GM18499 (cell line): Measurements from ENCODE around the gene ZNF423.

ENCODE experiments used
- ATAC-seq: cut with Tn5 transposase; IDR thresholded peaks from one replicate; pipeline ENCODE4 v1.9.1; 2021; ENCODE audit warnings: moderate number of reproducible peaks; ENCODE audit not compliant: insufficient read depth, unreplicated experiment

The ZNF423 gene

DNA sequence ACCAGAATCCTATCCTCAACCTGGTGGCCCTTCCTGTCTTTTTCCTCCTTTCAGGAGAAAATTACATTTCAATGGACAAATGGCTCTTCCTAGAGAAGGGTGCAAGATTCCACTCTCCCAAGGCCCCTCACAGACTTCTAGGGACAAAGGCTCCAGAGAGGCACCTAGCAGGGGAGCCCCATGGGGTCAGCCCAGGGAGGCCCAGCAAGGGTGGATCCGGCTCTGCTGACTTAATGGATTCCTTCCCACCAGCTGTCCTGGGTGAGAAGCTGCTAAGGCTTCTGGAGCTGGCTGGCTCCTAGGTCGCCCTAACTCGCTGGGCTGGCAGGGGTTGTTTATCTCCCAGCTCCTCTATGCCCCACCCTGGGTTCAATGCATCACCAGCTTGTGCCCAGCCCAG is 152.4 kb downstream of the ZNF423 start:
- ATAC-seq = no peak

DNA sequence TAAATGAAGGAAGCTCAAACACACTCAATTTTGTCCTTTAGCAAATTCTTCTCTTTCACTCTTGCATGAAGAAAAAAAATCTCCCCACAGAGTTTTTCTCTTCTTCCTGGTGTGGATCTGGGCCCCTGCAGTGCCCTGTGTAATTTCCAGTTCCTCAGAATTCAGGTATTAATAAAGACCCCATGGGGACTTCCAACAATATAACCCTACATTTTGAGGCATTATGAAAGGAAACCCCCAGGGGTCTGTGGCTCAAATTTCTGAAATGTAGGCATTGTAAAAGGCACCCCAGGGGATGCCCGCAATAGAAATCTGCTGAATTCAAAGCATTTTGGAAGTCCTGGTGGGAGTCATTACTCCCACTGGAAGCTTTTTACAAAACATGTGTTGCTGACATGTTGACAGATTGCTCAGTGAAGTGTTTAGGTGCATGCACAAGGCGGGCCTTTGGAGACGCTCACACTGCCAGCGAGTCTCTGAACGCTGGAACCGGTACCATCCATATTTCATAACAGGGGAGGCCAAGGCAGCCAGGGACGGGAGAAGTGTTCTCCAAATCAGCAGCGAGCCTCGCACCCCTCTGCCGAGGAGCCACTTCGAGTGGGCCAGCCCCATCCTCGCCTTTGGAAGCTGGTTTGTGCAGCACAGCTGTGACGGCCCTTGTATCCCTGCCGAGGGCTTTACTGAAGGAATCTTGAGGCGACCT is 154.0 kb downstream of the ZNF423 start:
- no peak for ATAC-seq

DNA sequence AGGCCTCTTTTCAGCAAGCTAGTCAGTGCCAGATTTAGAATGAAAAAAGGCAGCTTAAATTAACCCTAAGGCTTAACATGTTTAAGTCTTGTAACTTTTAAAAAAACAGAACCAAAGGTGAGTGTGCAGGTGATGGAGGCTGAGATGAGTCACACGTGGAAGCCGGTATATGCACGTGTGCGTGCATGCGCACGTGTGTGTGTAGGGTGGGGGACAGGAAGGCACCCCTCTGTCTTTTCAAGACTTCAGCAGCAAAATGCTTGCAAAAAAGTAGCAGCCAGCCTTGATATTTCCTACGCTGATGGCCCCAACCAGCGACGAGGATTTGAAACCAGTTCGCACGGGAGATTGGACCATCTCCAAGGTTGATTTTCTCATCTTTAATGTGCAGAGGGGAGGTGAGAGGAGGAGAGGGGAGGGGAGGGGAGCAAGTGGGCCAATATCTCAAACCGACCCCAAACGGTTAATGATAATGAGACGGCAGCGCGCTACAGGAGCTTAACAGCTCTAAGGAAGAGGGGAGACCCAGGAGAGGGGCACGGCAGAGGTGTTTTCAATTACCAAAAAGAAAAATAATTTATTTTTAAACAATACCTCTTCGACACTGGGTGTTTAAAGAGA is 154.7 kb downstream of the ZNF423 start:
- no peak for ATAC-seq

DNA sequence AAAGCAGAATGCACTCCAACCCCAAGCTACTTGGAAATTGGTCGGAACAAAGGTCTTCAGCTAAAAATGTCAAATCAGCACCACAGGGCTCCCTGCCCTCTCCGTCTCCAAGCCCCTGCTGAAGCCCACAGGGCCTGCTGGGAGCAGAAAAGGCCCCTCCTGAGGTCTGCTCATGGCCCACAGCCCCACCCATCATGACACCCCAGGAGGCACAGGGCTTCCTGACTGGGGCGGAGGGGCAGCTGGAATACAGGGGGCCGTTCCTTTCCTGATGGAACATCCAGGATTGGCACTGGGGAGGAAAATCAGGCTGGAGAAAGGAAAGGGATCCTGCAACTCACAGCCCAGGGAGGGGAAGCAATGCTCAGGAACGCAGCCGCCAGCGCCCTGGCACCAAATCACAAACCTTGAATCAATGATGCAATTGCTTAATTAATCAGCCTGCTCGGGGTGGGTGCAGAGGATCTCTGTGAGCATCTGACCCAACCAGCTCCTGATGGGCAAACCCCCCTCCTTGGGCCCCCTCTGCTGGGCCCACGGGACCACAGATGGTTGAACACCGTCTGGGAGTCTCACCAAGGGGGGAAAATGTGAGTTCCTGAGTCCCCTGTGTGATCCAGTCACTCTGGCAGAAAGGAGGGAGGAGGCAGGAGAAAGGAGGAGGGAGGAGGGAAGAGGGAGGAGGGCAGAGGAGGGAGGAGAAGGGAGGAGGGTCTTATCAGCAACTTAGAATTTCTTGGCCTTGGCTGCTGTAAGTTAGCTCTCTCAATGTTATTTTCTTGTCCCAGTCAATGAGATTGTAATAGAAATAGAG is 155.5 kb downstream of the ZNF423 start:
- no peak for ATAC-seq

DNA sequence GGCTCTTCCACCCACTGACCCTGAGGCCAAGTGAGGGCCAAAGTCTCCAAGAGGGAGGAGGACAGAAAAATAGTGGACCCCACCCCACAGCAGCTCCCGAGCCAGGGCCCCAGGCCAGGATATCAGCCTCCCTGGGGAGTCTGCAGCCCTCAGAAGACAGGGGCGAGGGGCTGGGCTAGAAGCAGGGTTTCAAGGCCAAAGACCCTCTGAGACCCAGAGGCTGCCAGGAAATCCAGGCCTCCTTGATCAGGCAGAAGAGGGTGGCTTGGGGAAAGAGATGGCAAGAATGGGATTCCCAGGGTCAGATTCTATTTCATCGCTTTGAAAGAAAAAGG is 156.1 kb downstream of the ZNF423 start:
- no peak for ATAC-seq

DNA sequence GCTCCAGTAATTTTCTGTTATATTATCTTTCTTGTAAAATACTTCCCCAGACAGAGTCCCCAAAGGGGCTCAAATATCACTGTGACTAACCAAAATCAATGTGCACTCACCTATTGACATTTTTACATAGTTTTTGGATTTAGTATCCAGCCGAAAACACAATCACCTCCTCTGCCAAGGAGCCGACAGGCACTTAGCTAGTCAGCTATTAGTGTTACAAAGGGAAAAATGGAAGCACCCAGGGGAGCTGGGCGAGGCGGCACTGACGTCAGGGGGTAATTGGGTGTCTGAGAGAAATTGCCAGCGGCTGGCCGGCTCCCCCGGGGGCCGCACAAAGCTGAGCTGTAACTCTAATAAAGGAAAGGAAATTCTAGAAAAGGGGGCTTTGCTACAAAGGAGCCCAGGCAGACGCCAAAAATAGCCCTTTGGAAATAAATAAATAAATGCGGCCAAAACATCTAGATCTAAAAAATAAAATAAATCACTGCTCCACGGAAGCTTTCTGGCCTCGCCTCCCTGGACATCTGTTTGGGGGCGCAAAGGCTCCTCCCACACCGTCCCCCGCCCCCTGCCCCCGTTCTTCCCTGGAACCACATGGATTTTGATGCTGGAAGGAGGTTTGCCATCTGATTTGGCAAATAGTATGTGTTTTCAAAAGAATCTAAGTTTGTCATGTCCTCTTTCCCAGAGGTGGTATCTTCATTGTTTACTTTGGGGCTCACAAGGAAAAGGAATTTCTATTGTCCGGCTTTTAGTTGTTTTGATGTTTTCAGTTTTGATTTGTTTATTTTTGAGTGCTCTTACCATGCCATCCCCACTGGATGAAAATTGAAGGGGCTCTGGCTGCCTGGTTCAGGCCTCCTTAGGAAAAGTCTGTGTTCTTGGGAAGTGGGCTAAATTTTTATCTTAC is 156.7 kb downstream of the ZNF423 start:
- no peak for ATAC-seq

- ATAC-seq = no peak
These were observed 157.5 kb downstream of the ZNF423 start for GRCh38 chr16:49698453-49698815.

DNA sequence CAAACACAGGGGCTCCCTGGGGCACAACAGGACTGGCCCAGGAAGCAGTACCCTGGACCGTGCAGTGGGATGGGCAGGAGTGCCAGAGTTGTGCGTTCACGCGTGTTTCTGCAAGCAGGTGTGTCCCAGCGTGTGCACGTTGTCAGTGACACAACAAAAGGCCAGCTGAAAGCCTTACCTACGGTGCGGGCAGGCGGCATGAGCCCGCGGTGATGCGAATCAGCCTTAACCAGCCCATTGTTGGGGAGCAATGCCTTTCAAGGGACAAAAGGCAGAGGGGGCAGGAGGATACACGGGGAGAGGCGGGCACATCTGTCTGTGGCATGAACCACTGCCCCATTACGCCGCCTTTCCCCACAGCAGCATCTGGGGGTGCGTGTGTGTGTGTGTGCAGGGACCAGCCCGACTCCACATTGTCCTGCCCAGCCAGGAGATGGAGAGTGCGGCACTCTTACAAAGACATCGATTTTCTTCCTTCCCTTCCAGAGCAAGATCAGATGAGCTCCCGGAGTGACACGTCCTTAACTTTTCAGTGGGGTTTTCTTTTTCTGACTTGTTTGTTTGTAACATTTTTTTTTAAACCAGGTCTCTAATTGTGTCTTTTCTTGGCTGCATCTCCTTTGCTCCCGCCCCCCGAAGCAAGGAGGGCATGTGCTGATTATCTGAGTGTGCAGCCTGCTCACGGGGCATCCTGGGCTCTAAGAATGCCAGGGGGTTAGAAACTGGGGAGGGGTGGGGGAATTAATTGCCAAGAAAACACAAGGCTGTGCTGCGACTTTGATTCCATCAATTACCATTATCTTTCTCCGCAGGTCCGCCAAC is 158.1 kb downstream of the ZNF423 start:
- no peak for ATAC-seq

DNA sequence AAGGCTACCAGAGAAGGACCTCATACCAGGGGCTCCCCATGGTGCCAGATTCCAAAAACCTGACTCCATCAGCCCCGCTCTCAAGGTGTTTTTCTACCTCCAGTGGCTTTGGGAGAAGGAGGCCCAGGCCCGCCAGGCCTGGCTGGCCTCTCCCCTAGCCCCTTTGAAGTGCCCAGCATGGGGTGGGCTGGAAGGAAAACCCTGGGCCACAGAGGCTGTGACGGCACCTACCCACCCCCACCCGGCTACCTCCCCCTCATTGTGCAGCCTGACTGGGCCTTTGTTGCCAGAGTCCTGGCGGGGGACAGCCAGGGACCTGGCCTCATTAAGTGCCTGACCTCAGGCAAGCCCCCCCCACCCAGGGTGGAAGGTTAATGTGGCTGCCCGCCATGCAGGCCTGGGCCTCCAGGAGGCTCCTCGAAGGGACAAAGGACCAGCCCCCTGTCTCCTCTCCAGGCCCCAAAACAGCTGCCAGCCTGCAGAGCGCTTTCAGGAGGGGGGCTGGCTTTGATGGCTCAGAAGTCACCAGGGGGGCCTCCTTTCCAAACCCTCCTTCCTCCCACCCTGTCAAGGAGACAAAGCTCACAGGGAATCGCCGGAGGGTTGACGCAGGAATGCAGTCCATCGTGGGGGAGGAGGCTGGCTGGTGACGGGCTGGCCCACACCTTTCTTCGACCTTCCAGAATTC is 159.4 kb downstream of the ZNF423 start:
- ATAC-seq = no peak

- ATAC-seq = no peak
These were observed 160.0 kb downstream of the ZNF423 start for GRCh38 chr16:49695782-49696413.

DNA sequence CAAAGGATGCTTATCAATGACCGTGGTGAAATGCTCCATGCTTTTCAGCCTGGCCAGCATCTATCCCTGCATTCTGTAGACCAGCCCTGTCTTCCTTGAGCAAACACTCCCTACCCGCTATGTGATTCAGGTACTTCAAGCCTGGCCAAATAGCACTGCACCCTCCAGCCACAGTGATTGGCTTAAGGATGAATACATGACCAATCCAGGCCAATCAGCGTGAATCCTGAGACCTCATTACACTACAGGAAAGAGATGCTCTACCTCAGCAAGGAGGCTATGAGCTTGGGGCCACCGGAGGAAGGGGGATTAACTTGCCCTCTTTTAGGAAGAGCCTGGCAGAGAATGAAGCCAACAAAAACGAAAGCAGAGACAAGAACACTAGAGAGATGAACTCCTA is 162.5 kb downstream of the ZNF423 start:
- no peak for ATAC-seq

GRCh38 chr16:49690778-49691177 is 165.1 kb downstream of the ZNF423 start:
- no peak for ATAC-seq

GRCh38 chr16:49688036-49688697 is 167.7 kb downstream of the ZNF423 start:
- ATAC-seq = no peak

DNA sequence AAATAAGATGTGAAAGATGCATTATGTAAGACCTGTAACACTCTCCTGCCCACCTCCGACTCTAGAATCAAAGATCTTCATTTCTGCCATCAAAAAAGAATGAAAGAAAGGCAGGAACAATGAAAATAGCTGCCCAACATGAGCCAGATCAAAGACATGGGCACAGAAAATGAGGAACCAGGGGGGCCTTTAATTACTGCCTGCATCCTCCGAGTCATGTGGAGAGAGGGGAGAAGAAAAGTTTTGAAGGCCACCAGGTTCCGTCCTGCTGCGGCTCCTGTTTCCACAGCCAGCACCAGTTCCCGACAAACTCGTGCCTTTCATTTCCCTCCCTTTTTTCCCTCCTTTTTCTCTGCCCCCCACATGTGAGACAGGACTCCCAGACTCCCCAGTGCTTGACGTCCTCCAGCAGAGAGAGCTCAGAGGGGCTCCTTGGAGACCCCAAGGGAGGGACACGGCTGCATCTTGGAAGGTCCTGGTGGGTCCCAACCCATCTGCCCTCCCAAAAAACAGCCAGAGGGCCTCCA is 168.4 kb downstream of the ZNF423 start:
- ATAC-seq = no peak

- ATAC-seq = no peak
These were observed 171.2 kb downstream of the ZNF423 start for GRCh38 chr16:49684696-49685095.

GRCh38 chr16:49682577-49683165 is 173.2 kb downstream of the ZNF423 start:
- no peak for ATAC-seq

DNA sequence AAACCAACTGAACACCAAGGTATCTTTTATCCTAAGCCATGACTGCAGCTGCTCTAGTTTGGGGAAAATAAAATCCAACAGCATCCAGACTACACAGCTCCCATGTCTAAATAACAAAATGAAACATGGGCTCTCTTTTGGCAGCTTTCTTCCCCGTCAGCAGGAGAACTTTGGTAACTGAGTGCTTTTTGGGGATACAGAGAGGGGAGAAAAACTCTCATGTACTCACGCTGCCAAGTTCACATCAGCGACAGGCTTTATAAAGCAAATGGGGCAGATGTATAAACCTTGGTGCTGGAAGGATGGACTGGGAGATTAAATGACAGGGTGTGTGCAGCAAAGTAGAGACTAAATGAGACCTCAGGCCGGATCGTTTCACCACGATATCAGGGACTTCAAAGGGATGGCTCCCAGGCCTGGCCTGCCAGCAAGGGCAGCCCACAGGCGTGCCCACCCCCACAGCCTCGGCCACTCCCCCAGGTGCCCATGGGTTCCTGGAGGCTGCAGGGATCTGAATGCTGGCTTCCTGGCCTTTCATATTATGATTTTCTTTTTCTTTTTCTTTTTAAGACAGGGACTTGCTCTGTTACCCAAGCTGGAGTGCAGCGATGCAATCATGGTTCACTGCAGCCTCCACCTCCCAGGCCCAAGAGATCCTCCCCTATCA is 174.6 kb downstream of the ZNF423 start:
- no peak for ATAC-seq
